ENCODE results near the gene PAFAH1B2. TPM values are rescaled to one million over a fixed set of nuclear protein-coding genes. Genes with fewer than 3 reads are reported as not detected.

PAFAH1B2 gene
- 10 to 100 TPM; 58.0 to 67.5 (median 63.3) TPM for total RNA-seq

GRCh38 chr11:117143871-117144476, at the start of gene PAFAH1B2:
PAFAH1B2 (plus strand) TSS chr11:117144287; CDS start chr11:117152448, 8,161 bp downstream.
- DNase-seq (ENCODE audit: low spot score in 2 of 2): peak; percentile 96 to 98
- Histone ChIP-seq H3K27ac (peak within 1 kb of the TSS; percentile 91), H3K4me1 (peaks cover 33% of the 10 kb centered on the region), H3K9me3 (no peaks in the 10 kb centered on the region), H3K27me3 (no peaks in the 10 kb centered on the region), H3K4me3 (peak within 1 kb of the TSS; percentile 82), H3K36me3 (peaks cover 6% of the 10 kb centered on the region)
- TF ChIP-seq POLR2A (IDR thresholded peaks at IDR 0.05) (peak in 1 of 2 donors; percentile 75), EP300 (IDR thresholded peaks at IDR 0.05) (no peak), POLR2AphosphoS5 (IDR thresholded peaks at IDR 0.05) (peak in 2 of 3 donors; percentile 24 to 86)
- TF ChIP-seq, protein P1, sequence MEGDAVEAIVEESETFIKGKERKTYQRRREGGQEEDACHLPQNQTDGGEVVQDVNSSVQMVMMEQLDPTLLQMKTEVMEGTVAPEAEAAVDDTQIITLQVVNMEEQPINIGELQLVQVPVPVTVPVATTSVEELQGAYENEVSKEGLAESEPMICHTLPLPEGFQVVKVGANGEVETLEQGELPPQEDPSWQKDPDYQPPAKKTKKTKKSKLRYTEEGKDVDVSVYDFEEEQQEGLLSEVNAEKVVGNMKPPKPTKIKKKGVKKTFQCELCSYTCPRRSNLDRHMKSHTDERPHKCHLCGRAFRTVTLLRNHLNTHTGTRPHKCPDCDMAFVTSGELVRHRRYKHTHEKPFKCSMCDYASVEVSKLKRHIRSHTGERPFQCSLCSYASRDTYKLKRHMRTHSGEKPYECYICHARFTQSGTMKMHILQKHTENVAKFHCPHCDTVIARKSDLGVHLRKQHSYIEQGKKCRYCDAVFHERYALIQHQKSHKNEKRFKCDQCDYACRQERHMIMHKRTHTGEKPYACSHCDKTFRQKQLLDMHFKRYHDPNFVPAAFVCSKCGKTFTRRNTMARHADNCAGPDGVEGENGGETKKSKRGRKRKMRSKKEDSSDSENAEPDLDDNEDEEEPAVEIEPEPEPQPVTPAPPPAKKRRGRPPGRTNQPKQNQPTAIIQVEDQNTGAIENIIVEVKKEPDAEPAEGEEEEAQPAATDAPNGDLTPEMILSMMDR (IDR thresholded peaks at IDR 0.05): no peak
- under 1% methylated on average over 42 of the region's 48 CpGs for WGBS

DNA sequence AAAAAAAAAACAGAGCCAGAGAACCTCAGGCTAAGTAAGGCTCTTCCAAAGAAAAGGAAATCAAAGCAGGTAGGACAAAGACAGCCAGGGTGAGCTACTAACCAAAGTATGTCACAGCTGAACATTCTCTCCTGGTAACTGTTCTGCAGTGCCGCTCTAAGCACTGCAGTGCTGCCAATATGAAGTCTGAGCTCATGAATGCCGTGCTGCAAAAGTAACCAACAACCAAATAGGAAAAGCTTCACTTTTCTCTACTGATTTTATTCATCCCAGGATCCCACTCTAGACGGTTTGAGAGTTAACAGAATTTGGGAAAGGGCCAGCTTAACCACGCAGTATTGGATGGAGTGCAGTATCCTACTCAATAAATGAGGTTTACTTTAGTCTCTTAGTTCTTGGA, 49.3 kb upstream of the PAFAH1B2 start:
- Histone ChIP-seq H3K4me1 (peaks cover 58% of the 10 kb centered on the region), H3K36me3 (no peaks in the 10 kb centered on the region)

DNA sequence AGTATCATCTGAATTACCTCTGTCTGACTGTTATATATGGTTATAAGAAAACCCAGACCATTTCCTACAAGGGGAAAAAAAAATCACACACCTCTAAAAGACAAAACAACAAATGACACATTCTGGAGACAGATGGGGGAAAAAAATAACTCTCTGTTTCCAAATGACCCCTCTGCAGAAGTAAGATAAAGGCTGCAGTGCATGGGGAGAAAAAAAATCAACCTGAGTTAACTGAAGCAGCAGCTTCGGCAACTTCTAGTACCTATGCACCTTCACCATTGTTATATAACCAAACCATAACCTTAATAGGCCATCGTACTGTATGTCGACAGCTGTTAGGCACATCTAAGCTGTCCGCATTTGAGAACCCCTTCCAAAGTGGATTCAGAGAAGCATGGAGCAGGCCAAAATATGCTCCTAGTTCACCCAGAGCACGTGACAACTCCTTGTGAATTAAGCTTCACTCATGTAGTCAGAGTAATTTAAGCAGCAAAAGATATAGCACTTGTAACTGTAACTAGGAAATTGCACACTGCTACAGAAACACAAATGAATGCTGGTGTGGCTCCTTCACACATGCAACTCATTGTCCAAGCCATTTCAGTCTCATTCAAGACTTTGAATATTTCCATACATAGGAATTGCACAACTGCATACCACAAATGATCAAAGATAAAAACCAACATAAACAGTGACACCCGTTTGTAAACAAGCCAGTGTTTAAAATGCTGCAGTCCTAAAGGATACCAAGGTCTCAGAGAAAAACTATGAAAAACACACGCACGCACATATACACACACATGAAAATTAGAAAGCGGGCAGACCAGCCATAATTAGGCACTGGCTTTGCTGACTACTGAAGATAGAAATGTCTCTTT, 48.6 kb upstream of the PAFAH1B2 start:
- Histone ChIP-seq H3K4me3 (peak overlapping the region; percentile 11), H3K4me1 (peaks cover 55% of the 10 kb centered on the region), H3K27ac (peak overlapping the region; percentile 97)

More for the DNA sequence above, 49.3 kb upstream of the PAFAH1B2 start:
- H3K9me3 ChIP-seq: no peaks in the 10 kb centered on the region
- no peak for DNase-seq (ENCODE audit: low spot score in 2 of 2)
- 23% methylated on average over 4 of the region's 4 CpGs for WGBS
- H3K27ac ChIP-seq: no peak overlapping the region
- TF ChIP-seq EP300 (IDR thresholded peaks at IDR 0.05) (no peak), POLR2A (IDR thresholded peaks at IDR 0.05) (no peak), POLR2AphosphoS5 (IDR thresholded peaks at IDR 0.05) (no peak)
- TF ChIP-seq, protein P1 (IDR thresholded peaks at IDR 0.05): no peak
- H3K4me3 ChIP-seq: no peak overlapping the region
- no peaks in the 10 kb centered on the region for H3K27me3 ChIP-seq

GRCh38 chr11:117096201-117096991, 47.7 kb upstream of the PAFAH1B2 start:
- Histone ChIP-seq H3K27ac (peak overlapping the region; percentile 97), H3K9me3 (no peaks in the 10 kb centered on the region), H3K27me3 (no peaks in the 10 kb centered on the region), H3K36me3 (no peaks in the 10 kb centered on the region), H3K4me1 (peaks cover 54% of the 10 kb centered on the region), H3K4me3 (peak overlapping the region; percentile 78)
- TF ChIP-seq, protein P1 (IDR thresholded peaks at IDR 0.05): no peak
- no peak for TF ChIP-seq POLR2A (IDR thresholded peaks at IDR 0.05)
- TF ChIP-seq EP300 (IDR thresholded peaks at IDR 0.05): no peak
- no peak for TF ChIP-seq POLR2AphosphoS5 (IDR thresholded peaks at IDR 0.05)
- WGBS: 30% methylated on average over 6 of the region's 6 CpGs
- DNase-seq (ENCODE audit: low spot score in 2 of 2): peak in 1 of 2 donors; percentile 67

More for the DNA sequence above, 48.6 kb upstream of the PAFAH1B2 start:
- TF ChIP-seq, protein P1 (IDR thresholded peaks at IDR 0.05): no peak
- TF ChIP-seq EP300 (IDR thresholded peaks at IDR 0.05): no peak
- TF ChIP-seq POLR2A (IDR thresholded peaks at IDR 0.05): no peak
- no peak for TF ChIP-seq POLR2AphosphoS5 (IDR thresholded peaks at IDR 0.05)
- 24% methylated on average over 9 of the region's 9 CpGs for WGBS
- no peaks in the 10 kb centered on the region for H3K36me3 ChIP-seq
- no peaks in the 10 kb centered on the region for H3K9me3 ChIP-seq
- H3K27me3 ChIP-seq: no peaks in the 10 kb centered on the region
- no peak for DNase-seq (ENCODE audit: low spot score in 2 of 2)

All from suprapubic skin (tissue), 4 donors.